Adipose tissue (tissue), 3 donors: ENCODE measurements around the gene KCNIP4. TPM values are rescaled to one million over a fixed set of nuclear protein-coding genes. Genes with fewer than 3 reads are reported as not detected.

Experiments
- H3K27ac ChIP-seq: one replicate; pipeline ENCODE4 v1.5.1; 2013; ENCODE audit warnings: low read depth, low read length
- WGBS, 3 donors: extraction: QIAGEN DNeasy Blood & Tissue Kit; methylation state at CpG; one replicate each; pipeline ENCODE4 v1.1.7; 2013; 5-methylcytosine and 5-hydroxymethylcytosine counted together
- polyA plus RNA-seq, 3 donors: library from polyadenylated mRNA; stranded (reverse); fragments of 200-250 nt; gene quantifications; one replicate each; pipeline ENCODE4 v1.2.3, GENCODE V29; 2013
- donor health status: healthy with polysubstance abuse.
- donor health status: Bipolar disorder and iron deficiency.
- donor health status: healthy.

Gene KCNIP4
- polyA plus RNA-seq, 3 donors, result 0.08 to 0.34 TPM; not detected in 1

GRCh38 chr4:21921526-21922180, 26.9 kb downstream of the KCNIP4 start:
- H3K27ac ChIP-seq, result no peak overlapping the region

DNA sequence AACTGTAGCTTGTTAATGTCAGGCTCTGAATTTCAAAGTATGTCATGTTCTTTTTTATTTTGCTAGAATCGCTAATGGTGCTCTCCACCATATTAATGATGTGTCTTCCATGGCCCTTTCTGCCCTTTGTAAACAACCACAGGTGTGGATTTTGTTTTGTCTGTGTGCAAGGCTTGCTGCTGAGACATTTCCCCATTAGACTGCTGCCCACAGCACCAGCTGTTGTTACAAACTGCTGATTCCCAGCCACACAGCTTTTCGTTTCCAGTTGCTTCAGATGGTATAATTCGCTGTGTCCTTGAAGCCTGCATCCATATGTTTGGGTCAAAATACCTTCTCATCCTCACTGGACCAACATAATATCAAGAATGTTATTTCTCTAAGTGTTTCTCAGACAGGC, 32.8 kb downstream of the KCNIP4 start:
- WGBS, 3 donors, result 59 to 71% (median 70%) methylated on average over 3 of the region's 3 CpGs

More at GRCh38 chr4:21921526-21922180, 26.9 kb downstream of the KCNIP4 start:
- 31 to 69% (median 62%) methylated on average over 3 of the region's 3 CpGs for WGBS, 3 donors

GRCh38 chr4:21901831-21902230, 46.7 kb downstream of the KCNIP4 start:
- WGBS, 3 donors, result 74 to 90% (median 89%) methylated on average over 1 of the region's 1 CpG

More for the DNA sequence above, 32.8 kb downstream of the KCNIP4 start:
- no peak overlapping the region for H3K27ac ChIP-seq

GRCh38 chr4:21901281-21901680, 47.3 kb downstream of the KCNIP4 start:
- 53 to 82% (median 82%) methylated on average over 2 of the region's 2 CpGs for WGBS, 3 donors
- no peak overlapping the region for H3K27ac ChIP-seq

More at GRCh38 chr4:21901831-21902230, 46.7 kb downstream of the KCNIP4 start:
- no peak overlapping the region for H3K27ac ChIP-seq

DNA sequence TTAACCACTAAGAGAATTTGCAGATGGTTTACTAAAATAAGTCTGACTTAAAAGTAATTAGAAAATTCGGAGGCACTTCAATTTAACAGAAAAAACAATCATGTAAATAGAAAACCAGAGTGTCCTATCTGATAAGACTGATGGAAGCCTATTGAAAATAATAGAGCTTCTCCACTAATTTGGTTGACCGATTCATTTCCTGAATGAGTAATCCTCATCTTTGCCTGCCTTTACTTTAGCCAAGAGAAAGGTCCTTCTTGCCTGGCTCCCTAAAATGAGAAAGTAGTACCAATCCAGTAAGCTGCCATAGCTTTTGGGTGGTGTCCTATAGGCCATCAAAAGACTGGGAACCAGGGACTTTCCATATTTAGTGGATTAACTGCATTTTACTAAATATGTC, 48.4 kb downstream of the KCNIP4 start:
- 26 to 79% (median 68%) methylated on average over 2 of the region's 2 CpGs for WGBS, 3 donors

GRCh38 chr4:21898101-21898500, 50.5 kb downstream of the KCNIP4 start:
- WGBS, 3 donors, result 57 to 72% (median 71%) methylated on average over 2 of the region's 2 CpGs
- no peak overlapping the region for H3K27ac ChIP-seq

More for the DNA sequence above, 48.4 kb downstream of the KCNIP4 start:
- no peak overlapping the region for H3K27ac ChIP-seq

DNA sequence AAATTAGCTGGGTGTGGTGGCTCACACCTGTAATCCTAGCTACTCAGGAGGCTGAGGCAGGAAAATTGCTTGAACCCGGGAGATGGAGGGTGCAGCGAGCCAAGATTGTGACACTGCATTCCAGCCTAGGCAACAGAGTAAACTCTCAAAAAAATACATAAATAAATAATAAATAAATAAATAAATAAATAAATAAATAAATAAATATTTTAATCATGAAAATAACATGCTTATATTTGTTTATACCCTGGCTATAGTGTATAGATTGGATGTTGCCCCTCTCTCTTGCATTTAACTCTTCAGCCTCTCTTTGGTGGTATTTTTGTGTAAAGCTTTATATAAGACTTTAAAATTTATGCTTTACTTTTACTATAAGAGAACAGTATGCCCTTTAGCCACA, 51.8 kb downstream of the KCNIP4 start:
- 88 to 96% (median 95%) methylated on average over 2 of the region's 2 CpGs for WGBS, 3 donors
- no peak overlapping the region for H3K27ac ChIP-seq

DNA sequence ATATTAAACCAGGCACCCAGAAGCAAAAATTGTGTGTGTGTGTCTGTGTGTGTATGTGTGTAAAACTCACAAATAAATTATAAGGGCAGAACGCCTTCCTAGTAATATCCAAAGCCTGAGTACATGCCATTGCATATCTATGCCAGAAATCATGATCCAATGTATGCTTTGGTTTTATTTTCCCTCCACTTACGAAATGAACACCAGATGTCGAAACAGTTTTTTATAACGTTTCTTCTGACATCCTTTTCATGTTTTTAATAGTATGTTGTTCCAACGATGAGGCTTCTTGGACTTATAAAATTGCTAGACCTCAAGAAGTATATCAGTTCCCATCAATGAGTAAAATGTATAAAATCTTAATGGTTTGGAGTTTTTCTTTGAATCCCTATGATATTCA, 55.4 kb downstream of the KCNIP4 start:
- 63 to 66% (median 65%) methylated on average over 5 of the region's 5 CpGs for WGBS, 3 donors
- H3K27ac ChIP-seq, result no peak overlapping the region

DNA sequence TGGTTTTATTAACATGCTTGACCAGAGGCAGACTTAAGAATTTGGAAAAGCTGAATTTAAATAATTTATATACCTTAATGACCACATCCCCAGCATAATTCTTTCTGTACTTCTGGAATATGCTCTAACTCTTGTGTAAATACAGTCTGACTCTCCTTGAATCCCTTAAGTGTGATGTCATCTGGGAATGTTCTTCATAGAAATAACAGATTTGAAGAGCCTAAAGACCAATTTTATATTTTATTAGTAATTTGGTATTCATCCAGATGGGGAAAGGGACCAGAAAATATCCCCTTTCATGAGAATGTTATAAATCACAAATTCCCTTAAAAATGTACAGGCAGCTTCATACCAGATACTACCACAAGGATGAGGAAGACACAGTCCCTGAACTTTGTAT, 58.3 kb downstream of the KCNIP4 start:
- no peak overlapping the region for H3K27ac ChIP-seq

- 61 to 72% (median 69%) methylated on average over 3 of the region's 3 CpGs for WGBS, 3 donors
- no peak overlapping the region for H3K27ac ChIP-seq
These were observed 60.2 kb downstream of the KCNIP4 start for GRCh38 chr4:21888195-21888976.

GRCh38 chr4:21887481-21887880, 61.1 kb downstream of the KCNIP4 start:
- no peak overlapping the region for H3K27ac ChIP-seq
- 37 to 80% (median 74%) methylated on average over 1 of the region's 1 CpG for WGBS, 3 donors

GRCh38 chr4:21885770-21886169, 62.8 kb downstream of the KCNIP4 start:
- H3K27ac ChIP-seq, result no peak overlapping the region
- 81 to 88% (median 81%) methylated on average over 5 of the region's 5 CpGs for WGBS, 3 donors

GRCh38 chr4:21885241-21885640, 63.3 kb downstream of the KCNIP4 start:
- H3K27ac ChIP-seq, result no peak overlapping the region
- 36 to 57% (median 51%) methylated on average over 2 of the region's 2 CpGs for WGBS, 3 donors

DNA sequence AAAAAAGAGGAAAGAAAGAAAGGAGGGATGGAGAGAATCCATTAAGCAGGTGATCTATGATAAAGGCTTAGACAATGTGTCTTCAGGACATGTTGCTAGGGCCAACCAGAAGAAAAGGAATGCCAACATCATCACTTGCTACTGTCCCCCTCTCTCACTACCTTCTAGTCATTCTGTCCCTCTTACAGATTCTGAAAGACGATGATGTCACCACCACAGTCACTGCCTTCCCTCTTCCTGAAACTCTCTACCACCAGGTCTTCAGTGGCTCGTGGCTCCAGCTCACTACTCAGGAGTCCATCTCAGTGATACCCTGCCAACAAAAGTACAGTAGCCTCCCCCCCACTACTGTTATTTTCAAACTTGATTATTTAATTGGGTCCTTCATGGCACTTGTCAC, 64.0 kb downstream of the KCNIP4 start:
- 63 to 83% (median 80%) methylated on average over 2 of the region's 2 CpGs for WGBS, 3 donors
- no peak overlapping the region for H3K27ac ChIP-seq

DNA sequence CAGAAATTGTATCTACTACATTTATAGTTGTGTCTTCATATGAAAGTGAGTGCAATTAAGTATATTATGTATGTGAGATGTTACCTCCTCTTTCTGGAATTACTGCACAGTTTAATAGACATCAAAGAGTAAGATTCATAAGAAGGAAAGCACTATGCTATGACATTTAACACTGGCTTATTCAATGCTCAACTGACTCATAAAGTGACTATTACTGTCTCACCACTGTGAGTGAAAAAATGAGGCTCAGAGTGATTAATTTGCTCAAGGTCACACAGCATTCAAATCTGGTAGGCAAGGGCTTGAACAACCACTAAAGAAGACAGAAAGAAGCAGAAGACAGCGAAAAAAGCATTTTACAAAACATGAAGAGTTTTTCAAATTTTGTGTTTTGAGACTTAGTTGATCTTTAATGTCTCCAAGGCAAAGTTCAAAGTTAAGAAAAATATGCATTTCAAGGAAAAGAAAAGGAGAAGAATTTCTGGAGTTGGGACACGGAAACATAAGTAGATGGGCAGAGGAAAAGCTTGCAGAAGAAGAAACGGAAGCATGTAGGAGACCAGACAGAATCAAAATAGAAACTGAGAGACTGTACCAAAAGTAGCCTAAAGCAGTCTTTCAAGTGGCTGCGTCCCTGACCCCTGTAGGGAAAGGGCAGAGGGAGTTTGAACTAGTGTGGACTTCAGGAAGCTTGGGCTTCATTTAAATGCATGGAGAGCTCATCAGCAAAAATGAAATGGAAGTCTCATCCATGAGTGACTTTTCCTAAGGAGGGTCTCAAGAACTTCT, 66.3 kb downstream of the KCNIP4 start:
- H3K27ac ChIP-seq, result no peak overlapping the region
- WGBS, 3 donors, result 67 to 78% (median 74%) methylated on average over 4 of the region's 4 CpGs

DNA sequence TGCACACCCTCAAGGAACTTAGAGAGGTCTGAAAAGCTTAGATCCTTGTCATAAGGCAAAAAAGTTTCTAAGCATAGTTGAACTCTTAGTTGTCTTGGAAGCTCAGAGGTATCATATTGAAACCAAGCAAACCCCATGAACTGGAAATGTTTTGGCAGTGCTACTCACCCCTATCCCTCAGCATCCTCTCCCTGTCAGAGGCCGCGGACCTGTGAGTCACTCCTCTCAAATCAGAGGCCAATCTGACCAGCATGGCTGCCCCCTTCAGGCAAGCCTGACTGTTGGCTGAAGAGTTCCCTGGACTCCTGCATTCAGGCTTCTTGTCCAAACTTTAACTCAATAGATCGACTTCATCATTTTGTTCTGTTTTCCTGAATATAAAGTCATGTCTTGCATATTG, 69.4 kb downstream of the KCNIP4 start:
- H3K27ac ChIP-seq, result no peak overlapping the region
- 73 to 82% (median 80%) methylated on average over 3 of the region's 3 CpGs for WGBS, 3 donors

GRCh38 chr4:21876711-21877110, 71.9 kb downstream of the KCNIP4 start:
- WGBS, 3 donors, result 41 to 59% (median 44%) methylated on average over 1 of the region's 1 CpG

DNA sequence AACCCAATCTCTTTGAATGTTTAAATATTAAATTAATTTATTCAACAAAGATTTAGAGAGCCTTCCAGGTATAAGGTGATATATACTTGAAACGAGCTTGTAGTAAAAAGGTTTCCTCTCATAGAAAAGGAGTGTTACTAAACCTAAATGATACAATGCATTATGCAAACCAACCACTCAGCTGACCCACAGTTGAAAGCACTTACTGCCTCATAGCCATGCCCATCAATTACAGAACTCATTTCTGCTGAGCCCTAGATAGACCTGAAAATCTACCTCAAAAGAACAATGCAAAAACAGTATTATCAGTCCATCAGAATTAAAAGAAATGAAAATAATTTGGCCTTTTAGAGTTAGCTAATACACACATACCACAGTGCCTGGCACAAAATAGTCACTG, 75.4 kb downstream of the KCNIP4 start:
- WGBS, 3 donors, result 50 to 62% (median 55%) methylated on average over 1 of the region's 1 CpG
- H3K27ac ChIP-seq, result no peak overlapping the region

More at GRCh38 chr4:21876711-21877110, 71.9 kb downstream of the KCNIP4 start:
- no peak overlapping the region for H3K27ac ChIP-seq

DNA sequence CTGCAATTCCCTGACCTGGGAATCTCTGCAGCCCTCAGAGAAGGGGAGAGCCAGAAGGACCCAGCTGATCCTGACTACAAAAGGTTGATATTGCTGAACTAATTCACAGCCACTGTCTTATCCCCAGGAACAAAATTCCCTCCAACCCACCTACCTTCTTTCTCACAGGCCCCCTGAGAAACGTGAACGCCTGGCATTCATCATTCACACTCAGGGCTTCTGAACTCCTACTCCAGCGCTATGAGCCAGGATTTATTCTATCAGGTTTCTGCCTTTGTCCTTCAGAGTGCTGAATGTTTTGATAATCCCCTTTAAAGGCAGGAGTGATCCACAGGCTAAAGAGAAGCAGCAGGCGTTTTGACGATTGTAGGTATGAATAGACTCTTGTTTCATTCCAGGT, 76.5 kb downstream of the KCNIP4 start:
- WGBS, 3 donors, result 50 to 68% (median 64%) methylated on average over 5 of the region's 5 CpGs
- no peak overlapping the region for H3K27ac ChIP-seq
